Measurements from ENCODE around the gene CCL23. TPM values are rescaled to one million over a fixed set of nuclear protein-coding genes. Genes with fewer than 3 reads are reported as not detected.

Gene CCL23
- total and polyA plus RNA-seq, 2 donors (not counting 3 experiments of a cell fraction or from before 2014, with no cell fraction given): 1.0 to 1.1 TPM

DNA sequence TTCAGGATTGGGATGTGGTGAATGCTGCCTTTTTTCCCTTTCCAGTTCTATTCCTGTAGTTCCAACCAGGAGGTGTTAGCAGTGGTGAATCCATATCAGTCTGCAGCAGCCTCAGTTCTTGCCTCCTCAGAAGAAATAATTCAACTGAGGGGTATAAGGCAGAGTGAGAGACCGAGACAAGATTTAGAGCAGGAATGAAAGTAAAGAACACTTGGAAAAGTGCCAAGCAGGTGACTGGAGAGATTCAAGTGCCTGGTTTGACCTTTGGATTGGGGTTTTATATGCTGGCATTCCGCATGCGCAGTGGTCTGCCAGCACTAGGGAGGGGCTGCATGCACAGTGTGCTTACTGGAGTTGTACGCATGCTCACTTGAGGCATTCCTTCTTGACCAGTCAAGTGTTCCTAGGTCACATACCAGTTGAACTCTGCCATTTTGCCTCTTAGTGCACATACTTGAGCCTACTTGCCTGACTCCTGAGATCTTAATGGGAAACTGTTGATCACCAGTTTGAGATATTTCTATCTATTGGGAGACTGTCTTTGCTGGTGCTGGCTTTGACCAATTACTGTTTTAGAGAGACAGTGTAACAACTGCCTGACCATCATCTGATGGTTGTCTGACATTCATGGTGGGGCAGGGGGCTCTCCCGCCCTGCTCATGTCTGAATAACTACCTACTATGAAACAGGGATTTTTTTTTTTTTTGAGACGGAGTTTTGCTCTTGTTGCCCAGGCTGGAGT, 15.7 kb downstream of the CCL23 start:
- intact Hi-C loops (cut with micrococcal nuclease): no loop called here
- FAIRE-seq: no peak
- CTCF ChIA-PET: interaction anchor here (0.7 to 1.9 kb wide), 4 partner anchors 9 to 70 kb away, joined by 3 to 10 read pairs (median 6); no protein-coding TSS in a partner anchor

More for the DNA sequence above, 15.7 kb downstream of the CCL23 start:
- Histone ChIP-seq H3K4me1 (ENCODE audit: control insufficient read depth, extremely low read depth, insufficient read depth, low read length) (no peaks in the 10 kb centered on the region), H3K36me3 (ENCODE audit: control insufficient read depth in 2 of 2, extremely low read depth in 1 of 2, insufficient read depth in 2 of 2, low read length in 2 of 2) (no peaks in the 10 kb centered on the region), H3K27me3 (ENCODE audit: control insufficient read depth in 2 of 2, insufficient read depth in 2 of 2, low read length in 2 of 2) (peaks cover 0 to 2% of the 10 kb centered on the region in 2 experiments), H3K9ac (replicated peaks; ENCODE audit: extremely low read depth, insufficient read depth, low read length) (no peak overlapping the region), H3K4me2 (ENCODE audit: insufficient read depth, low read length) (no peak overlapping the region), H3K79me2 (ENCODE audit: control insufficient read depth, insufficient read depth, low read length) (no peaks in the 10 kb centered on the region), H3K9me3 (replicated peaks; ENCODE audit: control insufficient read depth, insufficient read depth, low read length) (no peaks in the 10 kb centered on the region), H4K20me1 (replicated peaks; ENCODE audit: control insufficient read depth, extremely low read depth, insufficient read depth, low read length) (no peaks in the 10 kb centered on the region), H3K9me1 (replicated peaks; ENCODE audit: control insufficient read depth, extremely low read depth, insufficient read depth, low read length) (no peaks in the 10 kb centered on the region), H3K27ac (ENCODE audit: insufficient read depth, low read depth, low read length) (no peak overlapping the region), H2AFZ (ENCODE audit: low read depth, low read length) (no peak overlapping the region), H3K4me3 (replicated peaks in 1 of 3; ENCODE audit: insufficient read depth in 1 of 3, low read depth in 1 of 3, low read length in 3 of 3) (no peak overlapping the region)
- dilution Hi-C loops (cut with MboI; ENCODE audit: extremely low pct_ligation_motif_present, low sequenced_read_pairs): no loop called here
- no TSS peak for BruUV-seq (replicated peaks)
- DNase-seq (ENCODE audit: low read depth, low spot score): no peak
- POLR2A ChIA-PET: no interaction called here
- no peak for TF ChIP-seq POLR2A (IDR thresholded peaks at IDR 0.05; ENCODE audit: low read depth, low read length)
- TF ChIP-seq MYC (IDR thresholded peaks at IDR 0.05; ENCODE audit: low read depth, low read length): no peak
- no peak for TF ChIP-seq POLR2AphosphoS5 (IDR thresholded peaks at IDR 0.05; ENCODE audit: insufficient read depth, low read depth, low read length)
- TF ChIP-seq, protein P1, sequence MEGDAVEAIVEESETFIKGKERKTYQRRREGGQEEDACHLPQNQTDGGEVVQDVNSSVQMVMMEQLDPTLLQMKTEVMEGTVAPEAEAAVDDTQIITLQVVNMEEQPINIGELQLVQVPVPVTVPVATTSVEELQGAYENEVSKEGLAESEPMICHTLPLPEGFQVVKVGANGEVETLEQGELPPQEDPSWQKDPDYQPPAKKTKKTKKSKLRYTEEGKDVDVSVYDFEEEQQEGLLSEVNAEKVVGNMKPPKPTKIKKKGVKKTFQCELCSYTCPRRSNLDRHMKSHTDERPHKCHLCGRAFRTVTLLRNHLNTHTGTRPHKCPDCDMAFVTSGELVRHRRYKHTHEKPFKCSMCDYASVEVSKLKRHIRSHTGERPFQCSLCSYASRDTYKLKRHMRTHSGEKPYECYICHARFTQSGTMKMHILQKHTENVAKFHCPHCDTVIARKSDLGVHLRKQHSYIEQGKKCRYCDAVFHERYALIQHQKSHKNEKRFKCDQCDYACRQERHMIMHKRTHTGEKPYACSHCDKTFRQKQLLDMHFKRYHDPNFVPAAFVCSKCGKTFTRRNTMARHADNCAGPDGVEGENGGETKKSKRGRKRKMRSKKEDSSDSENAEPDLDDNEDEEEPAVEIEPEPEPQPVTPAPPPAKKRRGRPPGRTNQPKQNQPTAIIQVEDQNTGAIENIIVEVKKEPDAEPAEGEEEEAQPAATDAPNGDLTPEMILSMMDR (IDR thresholded peaks at IDR 0.05; ENCODE audit: extremely low read depth in 1 of 2, insufficient read depth in 1 of 2, low read depth in 1 of 2, low read length in 2 of 2): no peak
- TF ChIP-seq, protein P2, sequence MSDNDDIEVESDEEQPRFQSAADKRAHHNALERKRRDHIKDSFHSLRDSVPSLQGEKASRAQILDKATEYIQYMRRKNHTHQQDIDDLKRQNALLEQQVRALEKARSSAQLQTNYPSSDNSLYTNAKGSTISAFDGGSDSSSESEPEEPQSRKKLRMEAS (IDR thresholded peaks at IDR 0.05; ENCODE audit: insufficient read depth, insufficient read length): no peak
- TF ChIP-seq EZH2 (IDR thresholded peaks at IDR 0.05; ENCODE audit: borderline replicate concordance, low read depth, low read length, severe bottlenecking): no peak
- no peak for TF ChIP-seq GATA2 (IDR thresholded peaks at IDR 0.05; ENCODE audit: insufficient read depth, insufficient read length, low read depth, low read length)

Data from endothelial cell of umbilical vein (primary cell).